ENCODE measurements around the gene HMGCL.
"Not testable (repeated sequence)": the region's sequence is repeated elsewhere in the genome, so short reads cannot be mapped to it uniquely, and the experiment has no call there.

The HMGCL gene

DNA sequence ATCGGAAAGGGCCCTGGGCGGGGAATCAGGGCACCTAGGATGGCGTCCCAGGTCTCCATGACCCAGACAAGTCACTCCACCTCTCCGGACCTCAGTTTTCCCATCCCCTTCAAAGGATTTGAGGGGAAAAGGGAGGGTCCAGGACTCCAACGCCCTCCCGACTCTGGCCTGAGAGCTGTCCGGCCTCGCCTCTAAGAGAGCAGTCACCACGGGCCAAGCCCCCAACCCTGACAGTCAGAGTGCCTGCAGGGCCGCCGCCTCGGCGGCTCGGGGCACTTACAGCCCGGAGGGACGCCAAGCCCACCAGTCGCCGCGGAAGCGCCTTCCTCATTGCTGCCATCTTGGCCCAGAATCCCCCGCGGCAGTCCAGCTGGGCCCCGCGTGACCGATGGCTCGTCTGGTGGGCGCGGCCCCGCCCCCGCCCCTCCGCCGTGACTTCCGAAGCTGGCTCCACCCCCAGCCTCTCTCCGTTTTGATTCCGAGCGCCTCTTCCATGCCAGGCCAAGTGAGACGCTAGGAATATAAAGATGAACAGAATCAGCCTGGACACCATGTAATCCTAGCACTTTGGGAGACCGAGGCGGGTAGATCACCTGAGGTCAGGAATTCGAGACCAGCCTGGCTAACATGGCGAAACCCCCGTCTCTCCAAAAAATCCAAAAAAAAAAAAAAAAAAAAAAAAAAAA lies at the start of gene HMGCL:
TSS of gene HMGCL (minus strand) at position 354 of the 686 bp plus-strand sequence. CDS start at position 340, 14 bp downstream.
- DNase-seq, result peak; percentile 85

- DNase-seq, result no peak
Measured at GRCh38 chr1:23872421-23872820, 47.2 kb upstream of the HMGCL start.

GRCh38 chr1:23869051-23869450 lies 43.8 kb upstream of the HMGCL start:
- peak; percentile 9 for DNase-seq

DNA sequence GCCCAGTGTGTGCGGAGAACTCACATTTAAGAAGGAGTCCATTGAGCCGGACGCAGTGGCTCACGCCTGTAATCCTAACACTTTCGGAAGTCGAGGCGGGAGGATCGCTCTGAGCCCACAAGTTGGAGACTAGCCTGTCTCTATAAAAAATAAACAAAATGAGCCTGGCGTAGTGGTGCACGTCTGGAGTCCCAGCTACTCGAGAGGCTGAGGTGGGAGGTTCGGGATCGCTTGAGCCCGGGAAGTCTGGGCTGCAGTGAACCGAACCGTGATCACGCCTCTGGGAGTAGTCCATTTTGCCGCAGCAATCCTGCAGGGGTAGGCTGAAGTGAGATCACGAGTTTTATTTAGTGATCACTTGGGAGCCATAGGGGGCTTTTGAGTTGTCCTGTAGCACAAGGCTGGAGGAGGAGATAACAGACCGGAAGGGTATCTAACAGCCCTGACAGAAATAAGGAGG lies 43.4 kb upstream of the HMGCL start:
- DNase-seq, result peak; percentile 28

DNA sequence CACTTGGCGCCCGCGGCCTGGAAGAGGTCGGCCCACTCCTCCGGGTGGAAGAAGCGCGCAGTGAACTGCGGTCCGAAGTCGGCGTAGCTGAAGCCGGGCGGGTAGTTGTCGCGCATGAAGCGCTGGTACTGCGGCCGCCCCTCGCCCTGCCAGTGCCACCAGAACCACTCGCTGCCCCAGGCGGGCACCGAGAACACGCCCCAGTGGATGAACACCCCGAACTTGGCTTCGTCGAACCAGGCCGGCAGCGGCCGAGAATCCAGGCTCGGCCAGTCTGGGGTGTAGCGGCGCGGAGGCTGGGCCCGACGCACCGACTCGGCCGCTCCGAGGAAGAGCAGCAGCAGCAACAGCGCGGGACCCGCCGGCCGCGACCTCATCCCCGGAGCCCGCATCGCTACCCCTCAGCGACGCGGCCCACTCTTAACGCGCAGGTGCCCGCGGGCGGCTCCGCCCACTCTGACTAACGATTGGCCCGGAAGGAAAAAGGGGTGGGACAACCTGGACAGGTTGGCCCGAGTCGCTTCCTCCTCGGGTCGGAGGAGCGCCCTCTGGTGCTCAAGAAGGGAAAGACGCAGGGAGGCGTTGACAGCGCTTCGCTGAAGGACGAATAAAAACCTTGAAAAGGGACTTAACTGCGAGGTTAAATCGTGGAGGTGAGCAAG lies 42.8 kb upstream of the HMGCL start, which contains the start of gene FUCA1:
TSS of gene FUCA1 (minus strand) at position 396 of the 662 bp plus-strand sequence. CDS start at position 392, 4 bp downstream.
- DNase-seq, result peak; percentile 87

GRCh38 chr1:23867542-23867894 lies 42.3 kb upstream of the HMGCL start:
- DNase-seq, result no peak

GRCh38 chr1:23865543-23865930 lies 40.3 kb upstream of the HMGCL start:
- DNase-seq, result peak; percentile 56

DNA sequence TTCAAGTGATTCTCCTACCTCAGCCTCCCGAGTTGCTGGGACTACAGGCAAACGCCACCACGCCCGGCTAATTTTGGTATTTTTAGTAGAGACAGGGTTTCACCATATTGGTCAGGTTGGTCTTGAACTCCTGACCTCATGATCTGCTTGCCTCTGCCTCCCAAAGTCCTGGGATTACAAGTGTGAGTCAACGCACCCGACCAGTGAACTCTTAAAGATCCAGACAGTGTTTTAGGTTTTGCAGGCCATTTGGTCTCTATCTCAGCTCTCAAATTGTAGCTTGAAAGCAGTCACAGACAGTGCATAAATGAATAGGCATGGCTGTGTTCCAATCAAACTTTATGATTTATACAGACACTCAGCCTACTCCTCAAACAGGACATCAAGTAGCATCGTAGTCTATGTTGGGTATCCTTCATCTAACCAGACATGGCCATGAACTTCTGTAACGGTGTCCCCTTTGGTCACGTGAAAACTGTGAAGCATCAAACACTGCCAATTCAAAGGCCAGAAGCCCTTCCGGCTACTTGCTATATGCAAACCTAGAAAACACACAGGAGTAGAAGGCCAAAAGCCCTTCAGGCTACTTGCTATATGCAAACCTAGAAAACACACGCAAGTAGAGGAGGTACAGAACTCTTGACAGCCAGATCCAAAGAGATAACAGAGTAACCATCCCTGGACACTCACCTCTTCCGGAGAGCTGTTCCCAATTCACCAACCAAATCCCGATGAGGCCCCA lies 39.7 kb upstream of the HMGCL start:
- DNase-seq, result no peak

GRCh38 chr1:23862640-23863039 lies 37.4 kb upstream of the HMGCL start:
- DNase-seq, result no peak

DNA sequence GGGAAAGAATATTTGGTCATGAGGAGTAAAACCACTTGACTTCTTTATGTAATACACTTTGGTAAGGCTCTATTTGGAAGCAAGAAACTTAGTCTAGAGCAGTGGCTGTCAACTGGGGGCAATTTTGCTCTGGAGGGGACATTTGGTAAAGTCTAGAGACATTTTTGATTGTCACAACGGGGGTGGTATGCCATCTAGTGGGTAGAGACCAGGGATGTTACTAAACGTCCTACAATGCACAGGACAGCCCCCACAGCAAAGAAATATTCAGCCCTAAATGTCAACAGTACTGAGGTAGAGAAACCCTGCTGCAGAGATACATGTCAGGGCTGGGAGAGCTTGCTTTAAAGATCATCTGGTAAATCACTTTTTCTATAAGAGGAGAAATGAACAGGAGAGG lies 29.3 kb upstream of the HMGCL start:
- DNase-seq, result no peak

GRCh38 chr1:23853124-23853523 lies 27.9 kb upstream of the HMGCL start:
- not testable (repeated sequence) for DNase-seq

- not testable (repeated sequence) for DNase-seq
Measured at GRCh38 chr1:23851406-23851805, 26.2 kb upstream of the HMGCL start.

GRCh38 chr1:23848673-23849616 lies 23.7 kb upstream of the HMGCL start:
- no peak for DNase-seq

DNA sequence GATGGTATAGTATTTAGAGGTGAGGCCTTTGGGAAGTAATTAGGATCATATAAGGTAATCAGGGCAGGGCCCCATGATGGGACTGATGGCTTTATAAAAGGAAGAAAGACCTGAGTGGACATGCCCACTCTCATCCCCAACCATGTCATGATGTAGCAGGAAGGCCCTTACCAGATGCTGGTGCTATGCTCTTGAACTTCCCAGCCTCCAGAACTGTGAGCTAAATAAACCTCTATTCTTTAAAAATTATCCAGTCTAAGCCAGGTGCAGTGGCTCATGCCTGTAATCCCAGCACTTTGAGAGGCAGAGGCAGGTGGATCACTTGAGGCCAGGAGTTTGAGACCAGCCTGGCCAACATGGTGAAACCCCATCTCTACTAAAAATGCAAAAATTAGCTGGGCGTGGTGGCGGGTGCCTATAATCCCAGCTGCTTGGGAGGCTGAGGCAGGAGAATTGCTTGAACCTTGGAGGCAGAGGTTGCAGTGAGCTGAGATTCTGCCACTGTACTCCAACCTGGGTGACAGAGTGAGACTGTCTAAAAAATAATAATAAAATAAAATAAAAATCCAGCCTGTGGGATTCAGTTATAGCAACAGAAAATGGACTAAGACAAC lies 22.4 kb upstream of the HMGCL start:
- not testable (repeated sequence) for DNase-seq

GRCh38 chr1:23845163-23845562 lies 19.9 kb upstream of the HMGCL start:
- DNase-seq, result no peak

DNA sequence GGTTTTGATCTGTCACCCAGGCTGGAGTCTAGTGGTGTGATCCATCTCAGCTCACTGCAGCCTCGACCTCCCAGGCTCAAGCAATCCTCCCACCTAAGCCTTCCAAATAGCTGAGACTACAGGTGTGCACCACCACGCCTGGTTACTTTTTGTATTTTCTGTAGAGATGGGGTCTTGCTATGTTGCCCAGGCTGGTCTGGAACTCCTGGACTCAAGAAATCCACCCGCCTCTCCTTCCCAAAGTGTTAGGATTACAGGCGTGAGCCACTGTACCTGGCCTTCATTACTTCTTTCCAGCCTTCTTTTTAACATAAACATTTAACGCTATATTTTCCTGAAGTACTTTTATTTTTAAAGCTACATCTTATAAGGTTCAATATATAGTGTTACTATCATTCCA lies 18.4 kb upstream of the HMGCL start:
- DNase-seq, result no peak

- peak; percentile 23 for DNase-seq
Measured at GRCh38 chr1:23838401-23838866, 13.2 kb upstream of the HMGCL start.

- DNase-seq, result no peak
Measured at GRCh38 chr1:23837908-23838307, 12.7 kb upstream of the HMGCL start.

- no peak for DNase-seq
Measured at GRCh38 chr1:23836037-23836436, 10.8 kb upstream of the HMGCL start.

DNA sequence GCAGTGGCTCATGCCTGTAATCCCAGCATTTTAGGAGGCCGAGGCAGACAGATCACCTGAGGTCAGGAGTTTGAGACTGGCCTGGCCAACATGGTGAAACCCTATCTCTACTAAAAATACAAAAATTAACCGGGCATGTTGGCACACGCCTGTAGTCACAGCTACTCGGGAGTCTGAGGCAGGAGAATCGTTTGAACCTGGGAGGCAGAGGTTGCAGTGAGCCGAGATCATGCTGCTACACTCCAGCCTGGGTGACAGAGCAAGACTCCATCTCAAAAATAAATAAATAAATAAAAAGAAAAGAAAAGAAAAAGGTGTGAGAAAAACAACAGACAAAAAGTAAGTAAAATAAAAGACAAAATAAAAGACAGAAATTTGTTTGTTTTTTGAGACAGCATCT lies 8.9 kb upstream of the HMGCL start:
- DNase-seq, result not testable (repeated sequence)

DNA sequence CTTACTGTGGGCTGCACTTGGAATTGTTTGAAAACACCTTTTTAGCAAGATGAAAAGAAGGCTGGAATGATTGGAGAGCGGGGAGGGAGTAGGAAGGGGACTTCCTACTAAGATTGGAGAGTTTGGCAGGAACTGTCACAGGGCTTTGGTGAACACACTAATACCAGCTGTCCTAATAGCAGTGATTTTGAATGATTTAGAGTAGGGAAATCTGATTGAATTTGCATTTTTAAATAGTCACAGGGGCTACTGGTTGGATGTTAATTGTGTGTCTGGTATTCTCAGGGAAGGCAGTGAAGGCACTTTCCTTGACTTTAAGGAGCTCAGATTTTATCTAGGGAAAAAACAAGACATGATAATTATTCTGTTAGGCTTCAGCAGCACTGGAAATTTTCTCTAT lies 2.5 kb upstream of the HMGCL start:
- DNase-seq, result no peak

DNA sequence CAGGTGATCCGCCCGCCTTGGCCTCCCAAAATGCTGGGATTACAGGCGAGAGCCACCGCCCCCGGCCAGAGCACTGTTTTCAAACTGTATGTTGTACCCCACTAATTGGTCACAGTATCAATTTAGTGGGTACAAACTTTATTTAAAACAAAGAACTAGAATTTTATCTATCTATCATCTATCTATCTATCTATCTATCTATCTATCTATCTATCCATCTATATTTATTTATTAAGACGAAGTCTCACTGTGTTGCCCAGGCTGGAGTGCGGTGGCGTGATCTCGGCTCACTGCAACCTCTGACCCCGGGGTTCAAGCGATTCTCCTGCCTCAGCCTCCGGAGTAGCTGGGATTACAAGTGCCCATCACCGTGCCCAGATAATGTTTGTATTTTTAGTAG lies 1.4 kb upstream of the HMGCL start:
- not testable (repeated sequence) for DNase-seq

All from NCI-H226 (cell line).